Activated CD8-positive, alpha-beta memory T cell treated with anti-CD3 and anti-CD28 coated beads, Interleukin-2, amount 10 ng/mL, durations not matched to agents 7 days and 5 days (primary cell): ENCODE data around the gene FGFRL1. TPM values are rescaled to one million over a fixed set of nuclear protein-coding genes. Genes with fewer than 3 reads are reported as not detected.

Experiments used
- ATAC-seq: fragments of 150-1000 bp; cut with Tn5 transposase; one replicate; pipeline ENCODE4 v1.10.0; 2021; ENCODE audit warnings: moderate library complexity
- CTCF ChIA-PET: fragments of 350-600 bp; sonication (Branson Sonifier 250); formaldehyde crosslinking; loops from one replicate; lab custom pipeline; 2021; ENCODE audit warnings: antibody characterized with exemption; lab: Charles Lee
- DNase-seq: peaks from one replicate; pipeline ENCODE4 v3.0.0-alpha.2; 2020
- H3K27ac Mint-ChIP-seq: one replicate; pipeline ENCODE4 v1.8.0; 2021; ENCODE audit warnings: mild to moderate bottlenecking, mixed read lengths
- H3K27me3 Mint-ChIP-seq: one replicate; pipeline ENCODE4 v1.8.0; 2021; ENCODE audit warnings: mixed read lengths
- H3K36me3 Mint-ChIP-seq: one replicate; pipeline ENCODE4 v1.8.0; 2021; ENCODE audit warnings: mild to moderate bottlenecking, mixed read lengths
- H3K4me1 Mint-ChIP-seq: one replicate; pipeline ENCODE4 v1.8.0; 2021; ENCODE audit warnings: mixed read lengths
- H3K4me3 Mint-ChIP-seq: one replicate; pipeline ENCODE4 v1.8.0; 2021; ENCODE audit warnings: mild to moderate bottlenecking, moderate library complexity, mixed read lengths
- H3K9me3 Mint-ChIP-seq: one replicate; pipeline ENCODE4 v1.8.0; 2022; ENCODE audit warnings: low read depth, mixed read lengths
- total RNA-seq, 2 experiments: library from RNA; stranded (reverse); gene quantifications; one replicate each; pipeline ENCODE4 v1.2.3, GENCODE V29; 2021

Gene FGFRL1
- total RNA-seq, 2 experiments from 2014 or later, result 8.4 to 9.3 TPM

GRCh38 chr4:1032861-1033260 is 21.4 kb downstream of the FGFRL1 start:
- H3K27ac Mint-ChIP-seq, result no peak overlapping the region

GRCh38 chr4:1033840-1034551 is 22.6 kb downstream of the FGFRL1 start:
- no peak for ATAC-seq
- Mint-ChIP-seq H3K9me3 (no peaks in the 10 kb centered on the region), H3K4me3 (no peak overlapping the region), H3K27ac (no peak overlapping the region), H3K4me1 (no peaks in the 10 kb centered on the region), H3K27me3 (no peaks in the 10 kb centered on the region), H3K36me3 (no peaks in the 10 kb centered on the region)
- no peak for DNase-seq
- CTCF ChIA-PET, result no interaction called here

More at GRCh38 chr4:1032861-1033260, 21.4 kb downstream of the FGFRL1 start:
- Mint-ChIP-seq H3K4me1 (no peaks in the 10 kb centered on the region), H3K36me3 (no peaks in the 10 kb centered on the region), H3K27me3 (no peaks in the 10 kb centered on the region), H3K9me3 (no peaks in the 10 kb centered on the region), H3K4me3 (no peak overlapping the region)
- CTCF ChIA-PET, result no interaction called here
- no peak for DNase-seq
- no peak for ATAC-seq

GRCh38 chr4:1035510-1035909 is 24.1 kb downstream of the FGFRL1 start:
- no peak for DNase-seq
- no peak overlapping the region for H3K27ac Mint-ChIP-seq
- H3K27me3 Mint-ChIP-seq, result no peaks in the 10 kb centered on the region
- no peak overlapping the region for H3K4me3 Mint-ChIP-seq
- no peaks in the 10 kb centered on the region for H3K9me3 Mint-ChIP-seq
- no peak for ATAC-seq
- H3K4me1 Mint-ChIP-seq, result no peaks in the 10 kb centered on the region
- H3K36me3 Mint-ChIP-seq, result no peaks in the 10 kb centered on the region
- CTCF ChIA-PET, result no interaction called here

- Mint-ChIP-seq H3K4me1 (no peaks in the 10 kb centered on the region), H3K9me3 (no peaks in the 10 kb centered on the region), H3K36me3 (no peaks in the 10 kb centered on the region), H3K27me3 (no peaks in the 10 kb centered on the region), H3K4me3 (no peak overlapping the region), H3K27ac (no peak overlapping the region)
- ATAC-seq (no peak), DNase-seq (no peak)
- CTCF ChIA-PET, result no interaction called here
Observed at GRCh38 chr4:1036095-1036494, 24.7 kb downstream of the FGFRL1 start.

GRCh38 chr4:1036976-1037810 is 25.8 kb downstream of the FGFRL1 start:
- ATAC-seq (no peak), DNase-seq (no peak)
- no peaks in the 10 kb centered on the region for H3K9me3 Mint-ChIP-seq
- H3K27ac Mint-ChIP-seq, result no peak overlapping the region
- H3K27me3 Mint-ChIP-seq, result no peaks in the 10 kb centered on the region
- no peaks in the 10 kb centered on the region for H3K4me1 Mint-ChIP-seq
- no peak overlapping the region for H3K4me3 Mint-ChIP-seq
- CTCF ChIA-PET, result no interaction called here
- H3K36me3 Mint-ChIP-seq, result no peaks in the 10 kb centered on the region

GRCh38 chr4:1038948-1039492 is 27.6 kb downstream of the FGFRL1 start:
- no peak for ATAC-seq
- Mint-ChIP-seq H3K27ac (no peak overlapping the region), H3K9me3 (no peaks in the 10 kb centered on the region), H3K36me3 (no peaks in the 10 kb centered on the region), H3K4me1 (no peaks in the 10 kb centered on the region), H3K4me3 (no peak overlapping the region), H3K27me3 (no peaks in the 10 kb centered on the region)
- no peak for DNase-seq
- CTCF ChIA-PET, result no interaction called here

DNA sequence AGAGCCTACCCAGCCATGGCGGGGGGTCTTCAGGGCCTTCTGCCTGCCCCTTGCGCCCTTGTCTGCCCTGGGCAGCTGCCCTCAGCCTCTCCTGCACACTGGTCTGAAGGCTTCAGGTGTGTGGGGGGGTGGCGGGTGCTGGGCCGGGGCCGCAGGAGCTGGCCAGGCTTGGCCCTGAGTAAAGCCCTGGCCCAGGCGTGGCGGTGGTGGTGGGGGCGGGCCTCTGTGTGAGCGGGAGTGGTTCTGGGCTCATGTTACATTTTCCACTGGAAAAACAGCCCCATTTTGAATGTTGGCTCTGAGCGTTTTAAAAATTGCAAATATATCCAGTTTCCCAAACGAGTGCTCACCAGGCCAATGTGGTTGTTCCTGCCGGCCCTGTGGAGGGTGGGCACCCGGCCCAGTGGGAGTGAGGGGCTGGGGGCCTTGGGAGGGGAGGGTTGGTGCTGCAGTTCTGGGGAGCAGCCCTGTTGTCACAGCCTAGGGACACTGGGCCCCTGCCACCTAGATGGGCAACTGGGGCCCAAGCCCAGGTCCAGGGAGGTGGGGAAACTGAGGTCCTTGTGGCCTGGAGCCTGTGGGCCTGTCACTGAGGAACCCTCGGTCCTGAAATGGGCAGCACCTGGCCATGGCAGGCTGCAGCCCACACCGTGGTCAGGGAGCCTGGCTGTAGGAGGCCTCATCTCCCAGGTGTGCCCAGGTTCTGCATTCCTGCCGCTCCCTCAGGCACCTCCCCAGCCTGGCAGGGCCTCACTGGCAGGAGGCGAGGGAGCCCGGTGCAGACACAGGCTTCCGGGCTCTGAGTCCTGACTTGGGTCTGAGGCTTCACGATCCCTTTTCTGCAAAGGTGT is 28.3 kb downstream of the FGFRL1 start:
- H3K9me3 Mint-ChIP-seq, result no peaks in the 10 kb centered on the region
- H3K4me1 Mint-ChIP-seq, result no peaks in the 10 kb centered on the region
- H3K27me3 Mint-ChIP-seq, result no peaks in the 10 kb centered on the region
- CTCF ChIA-PET, result no interaction called here
- H3K4me3 Mint-ChIP-seq, result no peak overlapping the region
- no peaks in the 10 kb centered on the region for H3K36me3 Mint-ChIP-seq
- no peak for ATAC-seq
- no peak overlapping the region for H3K27ac Mint-ChIP-seq
- DNase-seq, result no peak

DNA sequence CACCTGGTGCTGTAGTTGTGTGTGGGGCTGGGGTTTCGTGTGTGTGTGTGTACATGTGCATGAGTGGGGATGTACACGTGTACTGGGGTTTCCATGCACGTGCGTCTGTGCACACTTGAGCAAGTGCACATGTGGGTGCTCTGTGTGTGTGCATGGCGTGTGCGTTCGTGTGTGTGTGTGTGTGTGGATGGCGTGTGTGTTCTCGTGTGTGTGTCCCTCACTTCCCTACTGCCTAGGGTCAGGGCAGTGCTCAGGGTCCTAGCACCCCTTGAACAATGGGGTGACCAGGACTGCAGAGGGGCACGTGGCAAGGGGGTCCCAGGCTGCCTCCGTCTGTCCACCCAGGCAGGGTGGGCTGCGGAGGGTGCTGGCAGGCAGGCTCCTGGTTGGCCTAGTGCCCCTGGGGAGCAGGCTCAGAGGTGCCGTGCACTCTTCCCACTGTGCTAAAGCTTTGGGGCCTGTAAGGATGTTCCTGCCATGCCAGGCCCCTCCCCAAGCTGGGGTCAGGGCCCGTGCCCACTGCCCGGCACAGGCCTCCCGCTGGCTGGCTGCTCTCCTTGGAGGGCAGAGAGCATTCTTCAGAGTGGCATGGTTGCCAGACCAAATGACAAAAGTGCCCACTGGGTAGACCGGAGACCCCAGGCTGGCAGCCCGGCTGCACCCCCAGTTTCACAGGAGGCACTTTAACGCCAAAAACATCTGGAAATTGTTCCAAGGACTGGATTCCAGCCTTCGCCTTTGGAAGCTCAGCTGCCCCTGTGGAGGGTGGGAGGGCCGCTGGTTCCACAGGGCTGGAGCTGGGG is 29.1 kb downstream of the FGFRL1 start:
- peaks cover 4% of the 10 kb centered on the region for H3K27me3 Mint-ChIP-seq
- DNase-seq (no peak), ATAC-seq (no peak)
- CTCF ChIA-PET, result no interaction called here
- H3K4me1 Mint-ChIP-seq, result no peaks in the 10 kb centered on the region
- no peak overlapping the region for H3K4me3 Mint-ChIP-seq
- no peaks in the 10 kb centered on the region for H3K9me3 Mint-ChIP-seq
- H3K27ac Mint-ChIP-seq, result no peak overlapping the region
- H3K36me3 Mint-ChIP-seq, result no peaks in the 10 kb centered on the region

DNA sequence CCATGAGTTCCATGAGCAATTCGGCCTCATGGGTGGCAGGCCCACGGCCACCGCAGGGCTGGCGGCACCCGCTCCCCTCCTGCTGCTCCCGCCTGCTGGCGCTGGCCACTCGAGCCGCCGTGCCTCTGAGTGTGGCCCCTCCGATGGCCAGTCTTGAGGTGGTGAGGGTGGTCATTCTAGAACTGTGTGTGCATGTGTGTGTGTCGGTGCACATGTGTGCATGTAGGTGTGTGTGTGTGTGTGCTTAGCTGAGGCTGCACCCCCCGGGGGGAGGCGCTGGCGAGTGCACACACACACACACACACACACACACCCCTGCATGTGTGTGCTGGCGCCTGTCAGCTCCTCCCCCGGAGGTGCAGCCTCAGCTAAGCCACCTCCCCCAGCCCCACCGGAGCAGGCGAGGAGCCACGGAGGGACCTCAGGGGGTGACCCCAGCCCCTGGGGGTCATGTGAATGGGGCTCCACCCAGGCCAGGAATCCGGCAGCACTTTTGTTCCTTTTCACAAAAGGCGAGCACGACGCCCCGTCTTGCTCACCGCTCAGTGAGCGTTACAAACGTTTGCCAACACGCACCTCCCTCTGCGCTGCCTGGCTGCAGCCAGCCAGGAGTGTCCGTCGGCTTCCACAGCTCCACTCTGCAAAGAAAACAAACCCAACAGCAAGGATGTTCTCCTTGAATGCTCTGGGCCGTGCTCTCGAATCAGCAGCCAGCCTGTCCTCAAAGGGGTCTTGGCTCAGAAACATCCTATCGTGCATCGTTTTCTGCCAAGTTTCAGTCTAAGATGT is 29.9 kb downstream of the FGFRL1 start:
- DNase-seq, result no peak
- Mint-ChIP-seq H3K9me3 (no peaks in the 10 kb centered on the region), H3K27ac (no peak overlapping the region), H3K4me3 (no peak overlapping the region), H3K27me3 (peaks cover 4% of the 10 kb centered on the region), H3K4me1 (no peaks in the 10 kb centered on the region), H3K36me3 (no peaks in the 10 kb centered on the region)
- CTCF ChIA-PET, result no interaction called here
- no peak for ATAC-seq

DNA sequence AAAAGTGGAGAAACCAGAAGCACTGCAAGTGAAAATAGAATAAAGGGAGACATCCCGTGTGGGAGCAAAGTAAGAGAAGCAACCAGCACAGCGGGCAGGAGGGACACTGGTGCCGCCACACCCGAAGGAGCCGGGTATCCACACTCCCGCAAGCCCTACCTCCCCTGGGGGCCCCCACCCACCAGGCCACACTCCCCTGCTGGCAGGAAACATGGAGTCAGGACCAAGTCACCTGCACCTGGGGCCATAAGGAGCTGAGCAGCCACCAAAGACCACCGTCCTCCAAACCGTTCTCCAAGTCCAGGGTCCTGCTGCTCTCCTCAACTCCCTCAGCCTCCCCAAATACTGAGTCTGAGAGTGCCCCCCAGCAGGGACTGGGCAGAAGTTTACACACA is 30.5 kb downstream of the FGFRL1 start:
- H3K9me3 Mint-ChIP-seq, result no peaks in the 10 kb centered on the region
- no peak overlapping the region for H3K27ac Mint-ChIP-seq
- no peak overlapping the region for H3K4me3 Mint-ChIP-seq
- CTCF ChIA-PET, result no interaction called here
- no peak for DNase-seq
- H3K27me3 Mint-ChIP-seq, result peaks cover 6% of the 10 kb centered on the region
- no peak for ATAC-seq
- H3K36me3 Mint-ChIP-seq, result peaks cover 2% of the 10 kb centered on the region
- H3K4me1 Mint-ChIP-seq, result no peaks in the 10 kb centered on the region

GRCh38 chr4:1042352-1043055 is 31.1 kb downstream of the FGFRL1 start:
- no peak for ATAC-seq
- Mint-ChIP-seq H3K27ac (no peak overlapping the region), H3K36me3 (peaks cover 2% of the 10 kb centered on the region), H3K4me1 (no peaks in the 10 kb centered on the region), H3K9me3 (no peaks in the 10 kb centered on the region), H3K4me3 (no peak overlapping the region), H3K27me3 (peaks cover 8% of the 10 kb centered on the region)
- no peak for DNase-seq
- CTCF ChIA-PET, result no interaction called here

GRCh38 chr4:1043162-1043561 is 31.7 kb downstream of the FGFRL1 start:
- no peak for DNase-seq
- Mint-ChIP-seq H3K27ac (no peak overlapping the region), H3K4me3 (no peak overlapping the region), H3K27me3 (peaks cover 9% of the 10 kb centered on the region), H3K4me1 (no peaks in the 10 kb centered on the region), H3K9me3 (no peaks in the 10 kb centered on the region), H3K36me3 (peaks cover 2% of the 10 kb centered on the region)
- ATAC-seq, result no peak
- CTCF ChIA-PET, result no interaction called here
